Suppressor macrophage (primary cell): ENCODE data around the gene AHDC1.
"Not testable (repeated sequence)": the region's sequence is repeated elsewhere in the genome, so short reads cannot be mapped to it uniquely, and the experiment has no call there.

Experiments used
- DNase-seq, 4 experiments: peaks; one replicate each; pipeline ENCODE4 v3.0.0-alpha.2; 2020 to 2022

AHDC1 gene

GRCh38 chr1:27509127-27510080 lies 94.5 kb downstream of the AHDC1 start:
- no peak for DNase-seq

GRCh38 chr1:27507960-27508665 lies 95.8 kb downstream of the AHDC1 start:
- no peak for DNase-seq

GRCh38 chr1:27506703-27507102 lies 97.2 kb downstream of the AHDC1 start:
- no peak for DNase-seq

- DNase-seq, result no peak
Measured at GRCh38 chr1:27505420-27505680, 98.6 kb downstream of the AHDC1 start.

- DNase-seq, result no peak
Measured at GRCh38 chr1:27504588-27505419, 99.1 kb downstream of the AHDC1 start.

GRCh38 chr1:27503844-27504587 lies 99.9 kb downstream of the AHDC1 start:
- DNase-seq, result no peak

- no peak for DNase-seq
Measured at GRCh38 chr1:27503033-27503432, 100.9 kb downstream of the AHDC1 start.

GRCh38 chr1:27501159-27501558 lies 102.8 kb downstream of the AHDC1 start:
- DNase-seq, result not testable (repeated sequence)

- no peak for DNase-seq
Measured at GRCh38 chr1:27499142-27499541, 104.8 kb downstream of the AHDC1 start.

- DNase-seq, result no peak
Measured at GRCh38 chr1:27496604-27497155, 107.3 kb downstream of the AHDC1 start.

GRCh38 chr1:27492796-27493195 lies 111.1 kb downstream of the AHDC1 start:
- no peak for DNase-seq

- DNase-seq, result peak in 3 of 4 experiments; percentile 50 to 61 (median 55)
Measured at GRCh38 chr1:27491748-27492700, 111.9 kb downstream of the AHDC1 start.

- DNase-seq, result peak; percentile 98 to 99 (median 98)
Measured at GRCh38 chr1:27489973-27490741, 113.8 kb downstream of the AHDC1 start, which contains the start of gene WASF2. Gene WASF2 (minus strand): TSS chr1:27490167. CDS start chr1:27428890, 61,277 bp downstream.

- peak; percentile 17 to 61 (median 39) for DNase-seq
Measured at GRCh38 chr1:27489501-27489972, 114.4 kb downstream of the AHDC1 start.

GRCh38 chr1:27487966-27488884 lies 115.7 kb downstream of the AHDC1 start:
- peak; percentile 76 to 91 (median 83) for DNase-seq

GRCh38 chr1:27485363-27485762 lies 118.6 kb downstream of the AHDC1 start:
- no peak for DNase-seq
